HG02588 (cell line): ENCODE results near the gene TTF2.

Source experiments
- ATAC-seq: cut with Tn5 transposase; IDR thresholded peaks from one replicate; pipeline ENCODE4 v1.9.1; 2021; ENCODE audit warnings: mild to moderate bottlenecking, moderate library complexity; ENCODE audit not compliant: unreplicated experiment

The TTF2 gene

DNA sequence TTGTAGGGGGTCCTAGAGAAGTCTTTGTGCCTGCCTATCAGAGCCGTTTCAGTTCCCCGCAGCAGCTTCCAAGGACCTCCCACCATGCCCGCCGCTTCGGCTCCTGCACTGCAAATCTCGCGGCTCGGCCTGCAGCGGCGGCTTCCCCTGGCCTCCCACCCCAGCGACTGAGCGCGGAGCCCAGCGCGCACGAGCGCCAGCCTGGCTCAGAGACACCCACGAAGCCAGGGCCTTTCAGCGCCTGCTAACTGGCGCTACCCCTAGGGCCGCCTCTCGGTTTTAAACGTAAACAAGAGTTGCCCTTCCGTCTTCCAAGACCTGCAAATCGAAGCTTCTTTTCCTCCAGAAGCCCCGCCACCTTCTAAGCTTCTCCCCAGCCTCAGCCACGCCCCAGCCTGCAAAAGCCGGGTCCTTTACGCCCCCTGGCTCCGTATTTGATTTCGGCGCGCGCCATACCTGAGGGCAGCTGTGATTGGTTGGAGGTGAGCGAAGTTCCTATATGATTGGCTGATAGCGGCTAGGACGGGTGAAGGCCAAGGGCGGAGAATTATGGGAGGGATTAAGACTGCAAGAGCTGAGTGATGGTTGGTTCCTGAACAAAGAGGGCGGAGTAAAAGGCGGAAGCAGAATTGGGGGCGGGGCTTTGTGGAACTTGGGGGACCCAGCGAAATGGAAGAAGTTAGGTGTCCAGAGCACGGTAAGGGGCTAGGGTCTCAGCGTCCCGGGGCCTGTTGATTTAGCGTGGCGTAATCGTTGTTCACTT, at the start of gene TTF2:
Gene TTF2 (plus strand): TSS at position 649 of the 763 bp plus-strand sequence. CDS start 21 bp downstream, at position 670.
- ATAC-seq = peak; percentile 96

GRCh38 chr1:117011334-117011733, 48.8 kb upstream of the TTF2 start:
- no peak for ATAC-seq

- ATAC-seq = no peak
Measured at GRCh38 chr1:117013309-117013858, 46.7 kb upstream of the TTF2 start.

DNA sequence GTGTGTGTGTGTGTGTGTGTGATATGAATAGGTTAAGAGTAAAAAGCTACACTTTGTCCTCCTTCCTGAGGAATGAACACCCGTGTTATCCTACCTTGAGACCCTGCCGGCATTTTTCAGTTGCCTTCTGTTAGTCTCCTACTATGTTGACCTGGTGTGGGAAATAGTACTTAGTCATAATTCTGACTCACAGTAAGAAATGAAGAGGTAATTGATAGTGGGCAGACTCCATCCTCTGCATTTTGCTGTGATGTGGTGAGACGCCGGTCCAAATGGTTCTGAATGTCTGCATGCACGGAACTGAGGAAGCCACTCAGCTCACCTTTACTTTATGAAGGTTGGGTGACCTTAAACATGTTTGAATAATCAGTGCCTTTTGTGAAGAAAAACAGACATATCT, 45.9 kb upstream of the TTF2 start:
- ATAC-seq = no peak

- no peak for ATAC-seq
Measured at GRCh38 chr1:117015724-117016123, 44.4 kb upstream of the TTF2 start.

- ATAC-seq = peak; percentile 21
Measured at GRCh38 chr1:117017062-117017461, 43.1 kb upstream of the TTF2 start.

DNA sequence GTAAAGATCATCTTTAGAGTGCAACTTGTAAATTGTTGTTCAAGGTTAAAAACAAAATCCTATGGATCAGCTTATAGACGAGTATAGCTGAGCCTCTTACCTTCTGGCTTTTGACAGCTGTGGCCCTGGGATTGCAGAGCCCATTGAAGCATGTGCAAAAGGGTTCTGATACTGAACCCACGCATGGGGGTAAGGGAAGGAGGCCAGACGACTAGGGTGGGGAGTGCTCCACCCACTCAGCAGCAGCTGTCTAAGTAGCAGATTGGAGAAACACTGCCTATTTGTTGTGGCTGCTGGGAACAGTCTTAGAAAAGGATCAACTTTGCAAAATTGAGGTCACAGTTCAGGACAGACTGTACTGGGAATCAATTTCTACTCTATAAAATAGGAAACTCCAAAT, 42.5 kb upstream of the TTF2 start:
- peak; percentile 79 for ATAC-seq

GRCh38 chr1:117020526-117021156, 39.5 kb upstream of the TTF2 start:
- ATAC-seq = no peak

DNA sequence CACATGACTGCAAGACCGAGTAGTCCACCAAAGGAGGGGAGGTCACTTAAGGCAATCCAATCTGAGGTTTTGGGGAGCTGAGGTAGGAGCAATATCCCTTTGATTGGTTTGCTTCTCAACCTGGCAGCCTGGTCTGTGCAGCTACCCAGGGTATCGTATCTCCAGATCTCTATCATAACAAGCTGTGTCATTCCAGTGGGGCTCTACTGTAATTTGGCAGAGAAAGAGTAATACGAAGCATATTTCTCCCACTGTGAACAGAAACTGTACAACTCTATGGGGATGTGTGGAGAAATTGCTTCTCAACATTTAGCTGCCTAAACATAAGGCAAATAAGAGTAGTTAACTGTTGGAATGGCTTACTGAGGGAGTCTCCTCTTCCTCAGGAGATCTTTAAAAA, 38.0 kb upstream of the TTF2 start:
- ATAC-seq = no peak

- no peak for ATAC-seq
Measured at GRCh38 chr1:117025568-117025967, 34.6 kb upstream of the TTF2 start.

- ATAC-seq = no peak
Measured at GRCh38 chr1:117026361-117026760, 33.8 kb upstream of the TTF2 start.

GRCh38 chr1:117029685-117030084, 30.4 kb upstream of the TTF2 start:
- no peak for ATAC-seq

- no peak for ATAC-seq
Measured at GRCh38 chr1:117030271-117030877, 29.8 kb upstream of the TTF2 start.

DNA sequence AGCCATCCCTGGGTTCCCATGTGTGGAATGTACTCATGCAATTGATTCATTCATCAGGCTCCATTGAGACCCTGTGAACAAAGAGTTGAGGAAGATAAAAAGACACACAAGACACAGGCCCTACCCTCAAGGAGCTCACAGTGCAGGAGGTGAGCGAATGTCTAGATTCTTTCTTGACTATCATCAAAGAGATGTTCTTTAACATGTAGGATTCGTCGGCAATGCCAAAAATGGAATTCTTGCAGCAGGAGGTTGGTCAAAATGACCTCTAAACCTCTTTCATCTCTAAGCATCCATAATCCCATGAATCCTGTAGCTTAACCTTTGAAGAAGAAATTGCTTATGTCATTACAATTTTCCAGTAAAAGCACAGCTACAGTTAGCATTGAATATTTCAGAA, 27.9 kb upstream of the TTF2 start:
- no peak for ATAC-seq

DNA sequence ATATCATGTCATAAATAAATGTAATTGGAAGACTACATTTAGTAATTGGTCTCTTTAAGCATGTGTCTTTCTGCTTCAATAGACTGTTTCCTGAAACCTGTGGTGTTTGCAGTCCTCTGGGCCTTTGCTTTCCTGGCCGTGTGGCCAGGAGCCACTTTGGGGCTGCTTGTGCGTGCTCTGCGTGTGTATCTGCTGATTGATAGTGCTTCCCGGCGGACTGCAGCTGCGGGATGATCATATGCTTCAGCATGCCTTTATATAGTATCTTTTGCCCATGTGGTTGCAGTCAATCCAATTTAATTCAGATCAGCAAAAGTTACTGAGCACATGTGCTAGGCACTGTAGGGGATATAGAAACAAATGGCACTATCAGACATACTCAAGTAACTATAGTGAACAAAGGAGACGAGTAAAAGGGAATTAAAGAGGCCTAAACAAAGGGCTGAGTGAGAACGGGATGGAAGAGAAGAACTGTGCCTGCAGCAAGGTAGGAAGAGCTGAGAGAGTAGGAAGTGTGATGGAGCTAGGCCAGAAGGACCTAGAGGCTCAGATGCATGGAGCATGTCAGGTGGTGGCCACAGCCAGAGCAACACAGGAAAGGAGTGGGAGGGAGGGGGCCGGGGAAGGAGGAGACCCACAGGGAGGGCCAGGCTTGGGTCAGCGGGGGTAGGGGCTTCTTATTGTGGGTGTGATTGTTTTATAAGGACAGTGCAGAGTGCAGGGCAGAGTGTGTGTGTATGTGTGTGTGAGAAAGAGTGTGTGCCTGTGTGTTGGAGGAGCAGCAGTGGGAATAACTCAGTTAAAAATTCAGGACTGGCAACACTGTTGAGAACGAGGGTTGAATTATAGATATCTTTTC, 27.2 kb upstream of the TTF2 start:
- ATAC-seq = no peak

GRCh38 chr1:117033772-117034171, 26.4 kb upstream of the TTF2 start:
- ATAC-seq = no peak

- ATAC-seq = no peak
Measured at GRCh38 chr1:117034791-117035290, 25.3 kb upstream of the TTF2 start.

DNA sequence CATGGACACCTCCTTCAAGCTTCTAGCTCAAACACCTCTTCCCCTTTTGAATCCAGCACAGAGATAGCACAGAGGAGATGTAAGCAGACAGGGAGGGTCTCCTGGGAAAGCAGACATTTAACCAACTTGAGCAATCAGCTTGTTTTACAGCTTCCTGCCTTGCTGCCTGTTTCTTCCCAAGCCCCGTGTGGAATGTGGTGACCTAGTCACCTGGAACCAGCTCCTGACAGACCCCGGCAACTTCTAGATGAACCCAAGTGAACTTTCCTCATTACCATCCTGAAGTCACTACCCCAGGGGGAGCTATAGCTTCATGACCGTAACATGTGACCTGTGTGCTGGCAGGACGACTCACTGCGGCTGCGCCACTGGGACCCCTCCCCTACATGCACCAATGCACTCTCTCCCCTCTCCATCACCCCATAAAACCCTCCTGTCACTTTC, 24.1 kb upstream of the TTF2 start:
- ATAC-seq = no peak

- ATAC-seq = no peak
Measured at GRCh38 chr1:117037802-117038201, 22.3 kb upstream of the TTF2 start.

DNA sequence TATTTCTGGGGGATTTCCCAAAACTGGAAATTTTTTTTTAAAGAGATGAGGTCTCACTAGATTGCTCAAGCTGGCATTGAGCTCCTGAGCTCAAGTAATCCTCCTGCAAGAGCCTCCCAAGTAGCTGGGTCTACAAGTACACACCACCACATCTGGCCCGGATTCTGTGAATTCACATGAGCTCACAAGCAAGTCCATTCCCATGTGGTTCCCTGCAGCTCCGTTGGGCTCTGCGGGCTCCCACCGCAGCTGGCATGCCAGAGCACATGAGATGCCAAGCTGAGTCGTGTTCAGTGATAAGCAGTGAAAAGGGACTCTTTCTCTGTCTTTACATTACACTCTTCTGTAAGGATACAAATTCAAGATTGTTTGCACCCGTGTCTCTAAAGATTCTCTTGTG, 21.9 kb upstream of the TTF2 start:
- no peak for ATAC-seq

GRCh38 chr1:117044217-117044616, 15.9 kb upstream of the TTF2 start:
- ATAC-seq = no peak
